Erythroblast (primary cell): ENCODE results near the gene IL18.

ENCODE experiments used
- DNase-seq, 2 experiments: peaks; one replicate each; lab custom pipeline; 2025; lab: John Stamatoyannopoulos, UW
- GATA1 ChIP-seq: IDR thresholded peaks from 2 replicates; pipeline ENCODE4 v1.6.1; 2011; ENCODE audit warnings: low read depth, mild to moderate bottlenecking, control low read depth, low read length, moderate library complexity
- POLR2A ChIP-seq: IDR thresholded peaks from 2 replicates; pipeline ENCODE4 v1.6.1; 2011; ENCODE audit warnings: mild to moderate bottlenecking, low read length

Gene IL18

GRCh38 chr11:112160091-112160848 lies 3.6 kb downstream of the IL18 start:
- no peak for DNase-seq
- TF ChIP-seq POLR2A, result no peak
- no peak for TF ChIP-seq GATA1

DNA sequence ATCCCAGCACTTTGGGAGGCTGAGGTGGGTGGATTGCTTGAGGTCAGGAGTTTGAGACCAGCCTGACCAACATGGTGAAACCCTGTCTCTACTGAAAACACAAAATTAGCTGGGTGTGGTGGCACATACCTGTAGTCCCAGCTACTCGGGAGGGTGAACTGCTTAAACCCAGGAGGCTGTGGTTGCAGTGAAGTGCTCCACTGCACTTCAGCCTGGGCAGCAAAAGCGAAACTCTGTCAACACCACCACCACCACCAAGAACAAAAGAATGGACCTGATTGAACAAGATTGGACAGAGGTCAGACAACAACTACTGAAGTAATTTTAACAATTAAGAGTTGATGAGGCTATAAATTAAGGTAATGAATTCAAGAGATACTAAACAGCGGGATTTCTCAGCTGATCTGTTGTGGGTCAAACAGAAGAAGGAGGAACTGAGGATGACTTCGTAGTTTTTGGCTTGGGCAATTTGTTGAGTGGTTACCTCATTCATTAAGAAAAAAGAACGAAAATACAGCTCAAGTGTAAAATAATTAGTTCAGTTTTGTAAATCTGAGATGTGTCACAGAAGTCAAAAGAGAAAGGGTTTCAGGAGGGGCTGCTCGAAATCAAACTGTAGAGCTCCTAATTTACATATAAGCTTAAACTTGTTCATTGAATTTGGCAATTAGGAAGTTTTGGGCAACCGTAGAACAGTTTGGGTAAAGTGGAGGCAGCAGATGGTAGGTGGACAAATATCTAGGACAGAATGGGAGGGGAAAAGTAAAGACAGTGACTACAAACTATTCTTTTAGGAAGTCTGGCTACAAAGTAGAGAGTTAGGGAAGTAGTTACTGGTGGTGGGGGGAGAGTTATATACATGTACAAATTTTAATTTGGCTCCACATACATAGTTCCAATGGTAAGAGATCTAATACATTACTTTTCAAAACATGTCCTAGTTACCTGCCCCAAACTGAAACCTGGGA lies 4.5 kb downstream of the IL18 start:
- no peak for DNase-seq
- TF ChIP-seq POLR2A (no peak), GATA1 (no peak)

- TF ChIP-seq GATA1 (no peak), POLR2A (no peak)
- peak in 1 of 2 experiments; percentile 11 for DNase-seq
Observed at GRCh38 chr11:112156956-112157766, 6.7 kb downstream of the IL18 start.

GRCh38 chr11:112156153-112156955 lies 7.5 kb downstream of the IL18 start:
- TF ChIP-seq POLR2A (no peak), GATA1 (no peak)
- DNase-seq, result peak; percentile 51 to 77

DNA sequence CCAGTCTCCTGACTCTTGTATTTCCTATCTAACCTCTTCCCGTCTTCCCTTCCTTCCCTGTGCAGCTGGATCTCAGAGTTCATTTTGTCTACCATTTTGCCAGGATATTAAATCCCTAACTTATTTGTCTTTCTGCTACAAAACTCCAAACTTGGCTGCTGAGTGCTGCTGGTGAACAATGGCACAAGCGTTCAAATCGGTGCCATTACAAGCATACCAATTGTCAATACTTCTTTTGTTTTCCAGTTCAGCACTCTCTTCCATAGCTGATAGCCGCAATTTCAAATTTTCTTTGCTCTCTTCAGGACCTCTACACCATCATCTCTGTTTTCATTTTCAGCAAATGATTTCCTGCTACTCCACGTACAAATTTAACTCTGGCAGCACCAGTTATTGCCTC lies 13.4 kb downstream of the IL18 start:
- no peak for DNase-seq
- TF ChIP-seq POLR2A (no peak), GATA1 (no peak)

- TF ChIP-seq GATA1 (no peak), POLR2A (no peak)
- no peak for DNase-seq
Observed at GRCh38 chr11:112143597-112143996, 20.3 kb downstream of the IL18 start.

- TF ChIP-seq POLR2A (no peak), GATA1 (no peak)
- no peak for DNase-seq
Observed at GRCh38 chr11:112134473-112134872, 29.4 kb downstream of the IL18 start.

DNA sequence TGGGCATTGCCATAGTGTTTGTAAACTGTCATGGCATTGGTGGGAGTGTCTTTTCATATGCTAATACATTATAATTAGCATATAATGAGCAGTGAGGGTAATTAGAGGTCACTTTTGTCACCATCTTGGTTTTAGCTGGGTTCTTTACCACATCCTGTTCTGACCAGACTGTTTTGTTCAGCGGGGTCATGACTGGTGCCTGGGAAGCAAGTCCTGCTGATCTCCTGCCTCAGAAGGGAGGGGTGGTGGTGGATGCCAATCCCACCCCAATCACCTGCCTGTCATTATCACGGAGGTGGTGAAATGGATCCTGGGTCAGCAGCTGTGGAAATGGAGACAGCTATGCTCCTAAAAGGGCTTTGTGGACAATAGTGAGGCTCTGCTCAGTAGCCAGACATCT lies 31.2 kb downstream of the IL18 start:
- TF ChIP-seq POLR2A, result no peak
- no peak for TF ChIP-seq GATA1
- DNase-seq, result no peak

DNA sequence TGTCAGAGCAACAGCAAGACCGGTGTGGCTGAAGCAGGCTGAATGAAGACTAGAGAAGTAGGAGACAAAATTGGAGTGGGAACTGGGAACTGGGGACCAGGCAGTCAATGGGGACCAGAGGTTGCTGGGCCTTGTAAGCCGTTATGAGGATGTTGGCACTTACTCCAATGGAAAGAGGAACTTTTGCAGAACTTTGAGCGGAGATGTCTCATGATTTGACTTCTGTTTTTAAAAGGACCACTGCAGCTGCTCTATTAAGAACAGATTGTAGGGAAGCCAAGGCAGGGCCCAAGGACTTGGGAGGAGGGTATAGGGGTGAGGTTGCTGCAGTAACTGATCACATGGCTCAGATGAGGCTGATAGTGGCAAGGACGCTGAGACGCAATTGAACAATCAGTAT lies 34.2 kb downstream of the IL18 start:
- DNase-seq, result no peak
- TF ChIP-seq GATA1, result no peak
- TF ChIP-seq POLR2A, result no peak

DNA sequence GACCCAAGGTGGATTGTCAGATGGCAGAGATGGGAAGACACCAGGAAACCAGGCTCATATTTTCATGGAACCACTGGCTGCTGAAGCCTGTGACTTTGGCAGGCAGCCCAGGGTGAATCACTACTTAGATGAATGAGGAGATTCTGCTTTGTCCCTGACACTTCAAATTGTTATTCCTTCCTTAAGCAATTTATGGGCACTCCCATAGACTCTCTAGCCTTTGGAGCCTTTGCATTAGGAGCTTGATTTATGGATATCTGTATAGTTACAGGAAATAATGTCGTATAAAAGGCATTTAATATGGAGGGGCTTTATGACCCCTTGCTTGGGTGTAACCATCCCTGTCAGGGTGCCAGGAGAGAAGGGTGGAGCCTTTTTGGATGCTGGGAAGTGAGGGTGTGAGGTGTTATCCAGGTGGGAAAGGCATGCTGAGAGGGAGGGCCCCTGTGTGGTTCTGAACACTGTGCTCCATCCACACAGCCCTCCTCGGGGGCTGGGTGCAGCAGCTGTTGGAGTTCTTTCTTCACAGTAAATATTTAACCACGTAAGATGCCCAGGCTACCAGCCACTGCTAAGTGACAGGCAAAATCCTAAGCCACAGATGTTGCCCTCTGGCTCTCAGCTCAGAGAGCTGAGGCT lies 35.3 kb downstream of the IL18 start:
- DNase-seq, result no peak

GRCh38 chr11:112127056-112127455 lies 36.8 kb downstream of the IL18 start:
- DNase-seq, result no peak
- TF ChIP-seq GATA1 (no peak), POLR2A (no peak)

More for the DNA sequence above, 35.3 kb downstream of the IL18 start:
- no peak for TF ChIP-seq POLR2A
- no peak for TF ChIP-seq GATA1

DNA sequence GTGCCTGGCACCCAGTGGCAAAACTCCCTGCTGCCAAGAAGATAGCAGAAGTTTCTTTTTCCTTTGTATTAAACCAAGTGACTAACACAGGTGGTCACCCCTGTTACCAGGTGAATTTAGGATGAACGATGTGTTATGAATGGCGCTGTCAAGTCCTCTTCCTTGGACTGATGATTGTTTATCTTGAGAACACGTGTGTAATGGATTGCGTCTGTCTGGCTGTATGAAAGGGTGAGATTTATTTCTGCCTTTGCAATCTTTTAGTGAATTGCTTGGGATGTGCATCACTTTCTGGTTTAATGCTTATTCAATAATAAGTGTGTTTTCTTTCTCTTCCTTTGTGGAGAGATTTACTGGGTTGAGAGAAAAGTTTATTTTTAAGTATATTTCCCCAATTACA lies 40.8 kb downstream of the IL18 start:
- no peak for DNase-seq
- TF ChIP-seq GATA1, result no peak
- no peak for TF ChIP-seq POLR2A
